MCF 10A (cell line): ENCODE measurements around the gene PPBP. TPM values are rescaled to one million over a fixed set of nuclear protein-coding genes. Genes with fewer than 3 reads are reported as not detected.

Experiments used
- BruUV-seq: library from RNA; stranded (reverse); fragments of 400-500 nt; replicated peaks from 2 replicates; lab custom pipeline; 2021; lab: Mats Ljungman, UMichigan
- CTCF ChIA-PET: fragments of 300-600 bp; sonication (Branson Sonifier 250); formaldehyde crosslinking; extraction: SDS; loops from one replicate; lab custom pipeline; 2021; ENCODE audit warnings: antibody characterized with exemption, inconsistent platforms; lab: Yijun Ruan, JAX
- POLR2A ChIA-PET: fragments of 300-600, 350-650 bp; sonication (Branson Sonifier 250); formaldehyde crosslinking; extraction: SDS; loops from one replicate; lab custom pipeline; 2020; ENCODE audit warnings: antibody characterized with exemption, inconsistent platforms; lab: Yijun Ruan, JAX
- DNase-seq: peaks from one replicate; pipeline ENCODE4 v3.0.0-alpha.2; 2018; ENCODE audit not compliant: unreplicated experiment
- H3K27ac Mint-ChIP-seq: one replicate; pipeline ENCODE4 v1.8.0; 2022; ENCODE audit warnings: mild to moderate bottlenecking, low read depth, mixed read lengths; ENCODE audit not compliant: unreplicated experiment
- H3K27me3 Mint-ChIP-seq: one replicate; pipeline ENCODE4 v1.8.0; 2022; ENCODE audit warnings: mixed read lengths; ENCODE audit not compliant: insufficient read depth, unreplicated experiment
- H3K36me3 Mint-ChIP-seq: one replicate; pipeline ENCODE4 v1.8.0; 2022; ENCODE audit warnings: mild to moderate bottlenecking, moderate library complexity, mixed read lengths; ENCODE audit not compliant: insufficient read depth, unreplicated experiment
- H3K4me1 Mint-ChIP-seq: one replicate; pipeline ENCODE4 v1.8.0; 2022; ENCODE audit warnings: mixed read lengths; ENCODE audit not compliant: insufficient read depth, unreplicated experiment
- H3K4me3 Mint-ChIP-seq: one replicate; pipeline ENCODE4 v1.8.0; 2022; ENCODE audit warnings: mild to moderate bottlenecking, moderate library complexity, mixed read lengths; ENCODE audit not compliant: unreplicated experiment
- H3K9me3 Mint-ChIP-seq: one replicate; pipeline ENCODE4 v1.8.0; 2022; ENCODE audit warnings: mixed read lengths; ENCODE audit not compliant: unreplicated experiment
- CTCF ChIP-seq: fragments of 200-600 bp; IDR thresholded peaks from one replicate; pipeline ENCODE4 v1.8.0; 2022; ENCODE audit warnings: antibody characterized with exemption, mild to moderate bottlenecking; ENCODE audit not compliant: unreplicated experiment
- intact Hi-C: fragments of 100-400 bp; cut with micrococcal nuclease; formaldehyde crosslinking; loops from 2 replicates; pipeline ENCODE4 v1.14.1; 2022
- total RNA-seq: library from RNA; stranded (reverse); gene quantifications from 2 replicates; pipeline ENCODE4 v1.2.3, GENCODE V29; 2022

PPBP gene
- total RNA-seq, 1 experiment from 2014 or later, result not detected

DNA sequence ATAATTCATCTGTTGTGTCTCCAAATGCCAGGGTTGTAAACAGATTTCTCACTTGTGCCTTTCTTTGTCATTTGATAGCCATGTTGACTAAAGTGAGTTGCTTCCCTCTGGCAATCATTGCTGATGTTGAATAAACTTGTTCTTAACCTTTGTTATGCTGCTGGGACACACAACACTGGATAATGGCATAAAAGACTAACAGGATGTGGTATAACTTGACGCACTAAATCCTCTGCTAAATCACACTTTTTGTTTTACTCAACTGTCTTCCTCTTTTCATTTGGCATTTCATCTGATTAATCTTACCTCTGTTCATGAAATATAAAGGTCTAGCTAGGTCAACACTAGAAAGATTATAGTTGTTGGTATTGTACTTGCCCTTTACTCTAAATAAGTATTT, 28.1 kb upstream of the PPBP start:
- TF ChIP-seq CTCF, result no peak
- Mint-ChIP-seq H3K27ac (no peak overlapping the region), H3K9me3 (no peaks in the 10 kb centered on the region), H3K4me1 (peaks cover 7% of the 10 kb centered on the region), H3K4me3 (no peak overlapping the region), H3K27me3 (no peaks in the 10 kb centered on the region), H3K36me3 (no peaks in the 10 kb centered on the region)
- no TSS peak for BruUV-seq
- CTCF ChIA-PET, result interaction anchor here (0.6 to 1.3 kb wide), 2 partner anchors 21 to 342 kb away, joined by 3 to 5 read pairs; no protein-coding TSS in a partner anchor
- intact Hi-C loops, result no loop called here
- POLR2A ChIA-PET, result interaction anchor here (1.7 kb wide), 1 partner anchor 22 kb away, joined by 5 read pairs; the partner anchor contains the start of gene CXCL3
- no peak for DNase-seq

DNA sequence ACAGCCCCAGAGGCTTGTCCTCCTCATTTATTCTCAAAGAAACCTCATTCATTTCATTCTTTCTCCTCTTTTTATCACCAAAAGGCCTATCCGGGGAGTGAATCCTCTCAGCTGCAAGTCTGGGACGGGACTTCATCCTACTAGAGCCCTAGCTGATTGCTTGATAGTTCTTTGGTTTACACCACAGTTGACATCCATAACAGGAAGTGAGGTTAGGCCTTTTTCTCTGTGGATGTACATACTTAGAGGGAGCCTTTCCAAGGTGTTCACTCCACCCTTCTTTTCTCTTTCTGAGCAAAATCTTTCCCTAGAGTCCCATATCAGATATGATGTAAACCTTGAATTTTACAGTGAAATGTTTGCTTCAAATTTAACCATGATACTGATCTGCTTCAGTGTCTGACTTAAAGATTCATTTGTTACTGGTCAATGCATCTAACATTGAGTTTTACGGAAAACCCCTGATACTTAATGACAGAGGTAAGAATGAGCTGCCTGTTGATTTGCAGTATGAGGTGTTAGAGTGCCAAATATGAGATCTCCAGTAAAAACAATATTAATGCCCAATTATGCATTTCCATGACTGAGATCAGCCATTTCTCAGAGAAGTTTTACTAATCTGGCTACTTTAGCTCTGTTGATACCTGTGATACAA, 27.3 kb upstream of the PPBP start:
- Mint-ChIP-seq H3K27ac (no peak overlapping the region), H3K4me3 (no peak overlapping the region), H3K9me3 (no peaks in the 10 kb centered on the region), H3K27me3 (no peaks in the 10 kb centered on the region), H3K36me3 (no peaks in the 10 kb centered on the region), H3K4me1 (peaks cover 7% of the 10 kb centered on the region)
- CTCF ChIA-PET, result interaction anchor here (0.6 to 0.7 kb wide), 2 partner anchors 18 to 128 kb away, joined by 3 read pairs; no protein-coding TSS in a partner anchor
- intact Hi-C loops, result no loop called here
- DNase-seq, result no peak
- no TSS peak for BruUV-seq
- TF ChIP-seq CTCF, result no peak
- POLR2A ChIA-PET, result no interaction called here

DNA sequence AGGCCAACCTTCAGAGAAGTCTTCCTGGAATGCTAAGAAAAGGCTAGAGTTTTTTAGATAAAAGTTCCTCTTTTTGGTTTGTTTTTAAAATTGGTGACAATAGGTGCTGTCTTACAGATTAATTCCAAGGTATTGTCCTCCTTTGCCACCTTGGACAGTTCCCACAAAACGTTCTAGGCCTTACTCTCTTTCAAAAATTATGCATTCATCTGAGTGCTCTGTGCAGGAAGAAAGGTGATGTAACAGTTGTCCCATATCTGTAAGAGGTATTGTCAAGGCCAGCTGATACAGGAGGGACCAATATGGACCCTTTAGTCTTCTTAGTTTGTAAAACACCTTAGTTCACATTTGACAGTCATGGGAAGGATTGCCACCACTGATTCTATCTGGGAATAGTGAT, 26.3 kb upstream of the PPBP start:
- Mint-ChIP-seq H3K9me3 (no peaks in the 10 kb centered on the region), H3K4me1 (peaks cover 7% of the 10 kb centered on the region), H3K27me3 (no peaks in the 10 kb centered on the region), H3K27ac (no peak overlapping the region), H3K36me3 (no peaks in the 10 kb centered on the region), H3K4me3 (no peak overlapping the region)
- TF ChIP-seq CTCF, result no peak
- no TSS peak for BruUV-seq
- ChIA-PET POLR2A (interaction anchor here (0.8 kb wide), 1 partner anchor 84 kb away, joined by 3 read pairs; the partner anchor contains the start of gene CXCL2), CTCF (interaction anchor here (0.6 to 0.7 kb wide), 2 partner anchors 10 to 44 kb away, joined by 3 read pairs; no protein-coding TSS in a partner anchor)
- DNase-seq, result no peak
- intact Hi-C loops, result no loop called here

GRCh38 chr4:74013264-74013663, 25.3 kb upstream of the PPBP start:
- DNase-seq, result no peak
- POLR2A ChIA-PET, result no interaction called here
- intact Hi-C loops, result no loop called here
- no peaks in the 10 kb centered on the region for H3K36me3 Mint-ChIP-seq
- CTCF ChIA-PET, result interaction anchor here (0.6 kb wide), 1 partner anchor 86 kb away, joined by 3 read pairs; the partner anchor contains the start of gene CXCL2
- H3K27ac Mint-ChIP-seq, result no peak overlapping the region
- H3K4me3 Mint-ChIP-seq, result no peak overlapping the region
- BruUV-seq, result no TSS peak
- no peaks in the 10 kb centered on the region for H3K9me3 Mint-ChIP-seq
- H3K27me3 Mint-ChIP-seq, result no peaks in the 10 kb centered on the region
- H3K4me1 Mint-ChIP-seq, result peaks cover 7% of the 10 kb centered on the region
- no peak for TF ChIP-seq CTCF
